Prostate gland (tissue), 2 donors: ENCODE results near the gene RNF223. TPM values are rescaled to one million over a fixed set of nuclear protein-coding genes. Genes with fewer than 3 reads are reported as not detected.

Experiments
- DNase-seq: peaks from one replicate; pipeline ENCODE4 v3.0.0-alpha.2; 2019; ENCODE audit warnings: low spot score
- H3K27ac ChIP-seq, 2 donors: fragments of 200-600 bp; sonication (generic); 2 replicates each; pipeline ENCODE4 v1.5.1; 2017 to 2019
- H3K27me3 ChIP-seq: fragments of 200-600 bp; sonication (generic); replicated peaks from 2 replicates; pipeline ENCODE4 v1.5.1; 2019; ENCODE audit not compliant: insufficient read depth
- H3K36me3 ChIP-seq, 2 donors: fragments of 200-600 bp; sonication (generic); 1 replicate in 1 of 2; 2 replicates in 1 of 2; pipeline versions ENCODE4 v1.5.1 to v1.8.1; 2017 to 2019
- H3K4me1 ChIP-seq: fragments of 200-600 bp; sonication (generic); replicated peaks from 2 replicates; pipeline ENCODE4 v1.5.1; 2019
- H3K4me3 ChIP-seq, 2 donors: fragments of 200-600 bp; sonication (generic); 2 replicates each; pipeline ENCODE4 v1.5.1; 2017 to 2019
- H3K9me3 ChIP-seq: fragments of 200-600 bp; sonication (generic); 2 replicates; pipeline ENCODE4 v1.5.1; 2017
- POLR2A ChIP-seq: fragments of 450-650 bp; IDR thresholded peaks from one replicate; pipeline ENCODE4 v1.6.1; 2016; ENCODE audit warnings: antibody characterized with exemption, mild to moderate bottlenecking
- POLR2AphosphoS5 ChIP-seq: sonication (generic); formaldehyde crosslinking; IDR thresholded peaks from one replicate; pipeline ENCODE4 v1.6.1; 2017; ENCODE audit warnings: antibody characterized with exemption
- WGBS: methylation state at CpG from one replicate; pipeline ENCODE4 v1.1.5; 2018; 5-methylcytosine and 5-hydroxymethylcytosine counted together
- intact Hi-C: fragments of 100-400 bp; cut with DNase I; formaldehyde crosslinking; loops from one replicate; pipeline ENCODE4 v1.14.2; 2022
- total RNA-seq, 2 donors: library from RNA; depleted of rRNA; stranded (reverse); fragments of >200 nt; gene quantifications; one replicate each; pipeline ENCODE4 v1.1.0, GENCODE V29; 2016
- TF ChIP-seq, protein P1 (sequence below), 4 experiments: fragments of 200-600 bp in 2 of 4; fragments of 450-650 bp in 2 of 4; sonication (generic) in 2 of 4; IDR thresholded peaks; 1 replicate in 3 of 4; 2 replicates in 1 of 4; pipeline ENCODE4 v1.5.1; 2016 to 2019; ENCODE audit warnings: antibody characterized with exemption in 4 of 4, mild to moderate bottlenecking in 2 of 4, moderate library complexity in 2 of 4

RNF223 gene
- total RNA-seq, 2 donors from 2014 or later = 1.4 to 1.8 TPM

DNA sequence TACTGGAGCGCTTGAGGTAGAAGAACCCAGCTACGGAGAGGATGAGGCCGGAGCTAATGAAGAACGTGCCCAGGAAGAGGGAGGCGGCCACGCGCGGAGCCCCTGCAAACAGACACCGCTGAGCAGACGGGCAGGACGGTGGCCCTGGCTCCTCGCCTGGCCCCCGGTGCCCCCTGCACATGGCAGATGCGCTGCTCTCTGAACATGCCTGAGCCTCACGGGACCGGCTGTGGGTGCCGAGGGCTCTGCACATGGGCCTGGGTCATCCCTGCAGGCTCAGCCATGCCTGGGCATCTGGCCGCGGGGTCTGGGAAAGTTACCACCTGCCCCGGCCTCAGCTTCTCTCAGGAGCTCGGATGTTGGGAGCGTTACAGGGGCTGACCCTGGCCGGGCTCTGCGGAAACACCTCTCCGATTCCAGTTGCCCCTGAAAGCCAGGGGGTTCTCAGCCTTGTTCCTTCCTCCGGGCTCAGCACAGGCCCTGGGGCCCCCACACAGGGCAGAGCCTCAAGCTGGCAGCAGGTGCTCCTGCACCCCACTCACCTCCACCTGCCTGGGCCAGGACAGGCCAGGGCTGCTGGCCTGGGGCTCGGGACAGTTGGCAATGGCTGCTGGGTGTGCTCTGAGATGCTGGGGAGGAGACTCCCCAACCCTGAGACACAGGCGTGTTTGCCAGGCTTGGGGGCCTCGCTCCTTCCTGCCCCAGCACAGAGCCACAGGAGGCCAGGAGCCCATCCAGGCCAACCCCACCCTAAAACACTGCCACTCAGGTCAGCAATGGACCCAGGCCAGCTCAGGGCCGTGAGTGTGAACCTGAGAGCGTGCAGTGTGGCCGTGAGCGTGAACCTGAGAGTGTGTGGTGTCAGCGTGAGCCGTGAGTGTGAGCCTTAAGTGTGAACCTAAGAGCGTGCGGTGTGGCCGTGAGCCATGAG lies 12.1 kb upstream of the RNF223 start:
- Histone ChIP-seq H3K36me3 (no peaks in the 10 kb centered on the region), H3K9me3 (no peaks in the 10 kb centered on the region), H3K27me3 (no peaks in the 10 kb centered on the region), H3K4me3 (no peak overlapping the region), H3K27ac (no peak overlapping the region), H3K4me1 (no peaks in the 10 kb centered on the region)
- TF ChIP-seq, protein P1, sequence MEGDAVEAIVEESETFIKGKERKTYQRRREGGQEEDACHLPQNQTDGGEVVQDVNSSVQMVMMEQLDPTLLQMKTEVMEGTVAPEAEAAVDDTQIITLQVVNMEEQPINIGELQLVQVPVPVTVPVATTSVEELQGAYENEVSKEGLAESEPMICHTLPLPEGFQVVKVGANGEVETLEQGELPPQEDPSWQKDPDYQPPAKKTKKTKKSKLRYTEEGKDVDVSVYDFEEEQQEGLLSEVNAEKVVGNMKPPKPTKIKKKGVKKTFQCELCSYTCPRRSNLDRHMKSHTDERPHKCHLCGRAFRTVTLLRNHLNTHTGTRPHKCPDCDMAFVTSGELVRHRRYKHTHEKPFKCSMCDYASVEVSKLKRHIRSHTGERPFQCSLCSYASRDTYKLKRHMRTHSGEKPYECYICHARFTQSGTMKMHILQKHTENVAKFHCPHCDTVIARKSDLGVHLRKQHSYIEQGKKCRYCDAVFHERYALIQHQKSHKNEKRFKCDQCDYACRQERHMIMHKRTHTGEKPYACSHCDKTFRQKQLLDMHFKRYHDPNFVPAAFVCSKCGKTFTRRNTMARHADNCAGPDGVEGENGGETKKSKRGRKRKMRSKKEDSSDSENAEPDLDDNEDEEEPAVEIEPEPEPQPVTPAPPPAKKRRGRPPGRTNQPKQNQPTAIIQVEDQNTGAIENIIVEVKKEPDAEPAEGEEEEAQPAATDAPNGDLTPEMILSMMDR (IDR thresholded peaks at IDR 0.05) = no peak
- TF ChIP-seq POLR2AphosphoS5 (no peak), POLR2A (no peak)
- intact Hi-C loops = no loop called here
- 93% methylated on average over 35 of the region's 38 CpGs for WGBS
- no peak for DNase-seq

DNA sequence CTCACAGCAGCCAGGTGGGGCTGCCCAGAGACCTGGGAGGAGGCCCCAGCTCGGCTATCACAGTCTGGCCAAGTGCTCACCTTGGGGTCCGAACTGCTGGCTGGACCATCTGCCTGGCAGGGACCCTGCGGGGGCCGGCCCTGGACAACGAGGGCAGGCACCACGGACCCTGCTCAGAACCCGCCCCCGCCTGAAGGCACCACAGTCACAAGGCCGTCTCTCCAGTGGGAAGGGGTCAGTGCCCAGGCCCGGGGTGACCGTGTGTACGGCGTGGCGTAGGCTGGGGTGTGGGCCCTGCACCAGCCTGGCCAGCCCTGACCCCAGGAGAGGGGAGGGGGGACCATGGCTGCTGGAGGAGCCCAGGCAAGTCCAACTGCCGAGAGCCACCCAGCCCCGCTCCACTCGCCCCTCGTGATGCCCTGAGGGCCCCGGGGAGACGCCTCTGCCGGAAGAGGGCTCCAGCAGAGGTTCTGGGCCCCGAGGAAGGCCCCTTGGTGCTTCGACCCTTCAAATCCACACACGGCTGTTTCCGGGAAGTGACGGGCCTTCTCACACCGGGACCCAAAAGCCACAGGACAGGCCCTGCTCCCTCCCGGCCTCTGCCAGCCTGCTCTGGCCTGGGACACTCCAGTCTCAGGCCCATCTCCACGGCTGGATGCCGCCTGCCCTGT lies 11.2 kb upstream of the RNF223 start:
- TF ChIP-seq POLR2A (no peak), POLR2AphosphoS5 (no peak)
- TF ChIP-seq, protein P1 (IDR thresholded peaks at IDR 0.05) = no peak
- Histone ChIP-seq H3K27me3 (no peaks in the 10 kb centered on the region), H3K4me3 (no peak overlapping the region), H3K4me1 (no peaks in the 10 kb centered on the region), H3K9me3 (no peaks in the 10 kb centered on the region), H3K27ac (no peak overlapping the region), H3K36me3 (no peaks in the 10 kb centered on the region)
- intact Hi-C loops = no loop called here
- DNase-seq = no peak
- 87% methylated on average over 28 of the region's 30 CpGs for WGBS

DNA sequence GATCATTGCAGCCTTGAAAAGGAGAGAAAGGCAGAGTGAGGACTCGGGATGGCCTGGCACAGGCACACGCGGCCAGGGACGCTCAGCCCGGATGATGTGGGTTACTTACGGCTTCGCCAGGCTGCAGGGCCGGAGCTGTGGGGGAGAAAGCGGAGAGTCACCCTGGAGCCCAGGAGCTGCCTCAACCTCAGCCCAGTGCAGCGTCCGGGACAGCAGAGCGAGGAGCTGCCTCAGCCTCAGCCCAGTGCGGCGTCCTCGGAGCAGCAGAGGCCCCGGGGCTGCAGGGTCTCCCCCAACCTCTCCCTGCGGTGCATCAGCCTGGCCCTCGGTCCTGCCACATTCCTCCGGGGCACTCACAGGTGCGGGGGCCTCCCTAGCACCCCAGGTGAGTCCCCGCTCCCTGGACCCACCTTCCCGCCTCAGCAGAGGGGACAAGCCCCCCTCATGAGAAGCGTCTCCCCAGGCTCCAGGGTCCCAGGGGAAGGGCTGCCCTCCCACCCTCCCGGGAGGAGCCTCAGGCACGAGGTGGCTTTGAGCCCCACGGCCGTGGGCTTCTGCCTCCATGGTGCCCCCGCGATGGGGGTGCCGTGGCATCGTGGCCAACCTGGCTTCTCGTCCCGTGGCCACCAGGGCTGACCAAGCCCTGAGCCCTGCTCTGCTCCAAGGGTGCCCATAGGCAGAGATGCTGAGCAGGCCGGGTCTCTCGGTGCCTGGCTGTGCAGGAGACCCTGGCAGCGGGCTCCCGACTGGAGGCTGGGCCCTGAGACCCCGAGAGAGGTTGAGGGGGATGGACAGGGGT lies 10.5 kb upstream of the RNF223 start:
- intact Hi-C loops = no loop called here
- peaks cover 6% of the 10 kb centered on the region for H3K4me1 ChIP-seq
- H3K4me3 ChIP-seq = no peak overlapping the region
- H3K9me3 ChIP-seq = no peaks in the 10 kb centered on the region
- DNase-seq = no peak
- no peak overlapping the region for H3K27ac ChIP-seq
- 90% methylated on average over 25 of the region's 38 CpGs for WGBS
- TF ChIP-seq, protein P1 (IDR thresholded peaks at IDR 0.05) = no peak
- TF ChIP-seq POLR2A (no peak), POLR2AphosphoS5 (no peak)
- no peaks in the 10 kb centered on the region for H3K36me3 ChIP-seq
- no peaks in the 10 kb centered on the region for H3K27me3 ChIP-seq

DNA sequence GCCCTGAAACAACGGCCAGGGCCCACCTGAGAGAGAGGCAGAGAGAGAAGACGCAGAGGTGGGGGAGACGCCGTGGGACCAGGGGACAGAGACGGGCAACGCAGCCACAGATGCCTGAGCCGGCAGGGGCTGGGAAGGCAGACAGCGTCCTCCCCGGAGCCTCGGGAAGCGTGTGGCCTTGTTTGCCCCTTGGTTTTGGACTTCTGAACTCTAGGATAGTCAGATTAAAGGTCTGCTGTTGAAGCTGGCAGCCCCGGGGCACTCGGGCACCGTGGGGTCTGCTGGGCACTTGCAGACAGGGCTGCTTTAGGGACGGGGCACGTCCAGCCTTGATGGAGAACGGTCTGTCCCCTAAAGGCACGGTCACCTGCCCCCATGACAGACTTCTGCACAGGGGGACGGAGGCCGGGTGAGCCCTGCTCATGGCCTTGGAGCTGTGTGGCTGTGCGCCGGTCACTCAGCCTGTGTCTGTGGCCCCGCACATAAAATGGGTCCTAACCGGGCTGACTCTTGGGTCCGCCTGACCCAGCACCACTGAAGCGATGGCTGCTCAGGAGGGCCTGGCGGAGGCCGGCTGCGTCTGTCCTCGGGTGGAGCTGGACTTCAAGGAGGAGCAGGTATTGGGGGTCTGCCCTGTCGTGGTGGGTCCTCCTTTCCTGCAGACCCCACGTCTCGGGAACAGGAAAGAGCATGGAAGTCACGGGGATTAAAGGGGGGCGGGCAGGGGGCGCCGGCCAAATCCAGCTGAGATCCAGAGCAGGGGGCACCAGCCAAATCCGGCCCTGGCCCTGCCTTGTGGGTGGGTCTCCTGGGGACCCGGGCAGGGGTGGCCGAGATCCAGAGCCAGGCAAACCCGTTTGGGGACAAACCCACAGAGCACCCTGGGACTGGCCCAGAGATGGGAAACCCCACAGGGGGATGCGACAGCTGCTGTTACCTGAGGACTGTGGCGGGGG lies 9.6 kb upstream of the RNF223 start:
- Histone ChIP-seq H3K9me3 (no peaks in the 10 kb centered on the region), H3K27ac (no peak overlapping the region), H3K4me1 (peaks cover 9% of the 10 kb centered on the region), H3K36me3 (no peaks in the 10 kb centered on the region), H3K4me3 (no peak overlapping the region), H3K27me3 (no peaks in the 10 kb centered on the region)
- intact Hi-C loops = no loop called here
- WGBS = 90% methylated on average over 39 of the region's 43 CpGs
- TF ChIP-seq POLR2AphosphoS5 (no peak), POLR2A (no peak)
- TF ChIP-seq, protein P1 (IDR thresholded peaks at IDR 0.05) = no peak
- no peak for DNase-seq
